Measurements from ENCODE around the gene ZNF718. TPM values are rescaled to one million over a fixed set of nuclear protein-coding genes. Genes with fewer than 3 reads are reported as not detected.
"Not testable (repeated sequence)": the region's sequence is repeated elsewhere in the genome, so short reads cannot be mapped to it uniquely, and the experiment has no call there.

ZNF718 gene
- total RNA-seq, 2 experiments from 2014 or later: 11.8 to 12.5 TPM

- CTCF ChIA-PET: interaction anchor here (1.5 kb wide), 1 partner anchor 12 kb away, joined by 4 read pairs; no protein-coding TSS in a partner anchor
- H3K4me1 Mint-ChIP-seq: no peaks in the 10 kb centered on the region
- H3K36me3 Mint-ChIP-seq (ENCODE audit: low read depth): peaks cover 41% of the 10 kb centered on the region
- no peak for DNase-seq
- H3K27ac Mint-ChIP-seq: no peak overlapping the region
- H3K27me3 Mint-ChIP-seq: no peaks in the 10 kb centered on the region
- peaks cover 76% of the 10 kb centered on the region for H3K9me3 Mint-ChIP-seq
- H3K4me3 Mint-ChIP-seq: no peak overlapping the region
- POLR2A ChIA-PET: no interaction called here
Observed at GRCh38 chr4:173666-174314, 49.5 kb downstream of the ZNF718 start.

- no peak overlapping the region for H3K4me3 Mint-ChIP-seq
- peaks cover 32% of the 10 kb centered on the region for H3K36me3 Mint-ChIP-seq (ENCODE audit: low read depth)
- H3K27ac Mint-ChIP-seq: no peak overlapping the region
- H3K27me3 Mint-ChIP-seq: no peaks in the 10 kb centered on the region
- peaks cover 70% of the 10 kb centered on the region for H3K9me3 Mint-ChIP-seq
- POLR2A ChIA-PET: no interaction called here
- CTCF ChIA-PET: interaction anchor here (0.6 kb wide), 2 partner anchors 111 to 269 kb away, joined by 3 read pairs; no protein-coding TSS in a partner anchor
- no peak for DNase-seq
- H3K4me1 Mint-ChIP-seq: no peaks in the 10 kb centered on the region
Observed at GRCh38 chr4:175986-176385, 51.7 kb downstream of the ZNF718 start.

GRCh38 chr4:176995-177394, 52.7 kb downstream of the ZNF718 start:
- Mint-ChIP-seq H3K27ac (no peak overlapping the region), H3K4me3 (no peak overlapping the region), H3K27me3 (no peaks in the 10 kb centered on the region), H3K4me1 (no peaks in the 10 kb centered on the region), H3K36me3 (ENCODE audit: low read depth) (peaks cover 28% of the 10 kb centered on the region), H3K9me3 (peaks cover 69% of the 10 kb centered on the region)
- ChIA-PET CTCF (no interaction called here), POLR2A (no interaction called here)
- DNase-seq: no peak

- H3K27me3 Mint-ChIP-seq, H3K4me1 Mint-ChIP-seq, H3K4me3 Mint-ChIP-seq, DNase-seq, CTCF ChIA-PET, H3K27ac Mint-ChIP-seq: not testable (repeated sequence)
- Mint-ChIP-seq H3K36me3 (ENCODE audit: low read depth) (peaks cover 16% of the 10 kb centered on the region), H3K9me3 (peaks cover 67% of the 10 kb centered on the region)
- POLR2A ChIA-PET: interaction anchor here (0.5 kb wide), 1 partner anchor 8 kb away, joined by 10 read pairs; no protein-coding TSS in a partner anchor
Observed at GRCh38 chr4:182225-182624, 57.9 kb downstream of the ZNF718 start.

GRCh38 chr4:188091-188490, 63.8 kb downstream of the ZNF718 start:
- CTCF ChIA-PET: no interaction called here
- no peaks in the 10 kb centered on the region for H3K27me3 Mint-ChIP-seq
- H3K4me1 Mint-ChIP-seq: no peaks in the 10 kb centered on the region
- H3K36me3 Mint-ChIP-seq (ENCODE audit: low read depth): peaks cover 9% of the 10 kb centered on the region
- POLR2A ChIA-PET: no interaction called here
- H3K27ac Mint-ChIP-seq: no peak overlapping the region
- no peak for DNase-seq
- no peak overlapping the region for H3K4me3 Mint-ChIP-seq
- H3K9me3 Mint-ChIP-seq: peaks cover 48% of the 10 kb centered on the region

- POLR2A ChIA-PET; H3K36me3 Mint-ChIP-seq (ENCODE audit: low read depth); H3K27ac Mint-ChIP-seq; H3K4me3 Mint-ChIP-seq; H3K27me3 Mint-ChIP-seq; DNase-seq; H3K4me1 Mint-ChIP-seq; CTCF ChIA-PET: not testable (repeated sequence)
- H3K9me3 Mint-ChIP-seq: peaks cover 51% of the 10 kb centered on the region
Observed at GRCh38 chr4:195159-195558, 70.9 kb downstream of the ZNF718 start.

GRCh38 chr4:200936-201335, 76.6 kb downstream of the ZNF718 start:
- no peaks in the 10 kb centered on the region for H3K27me3 Mint-ChIP-seq
- no peak overlapping the region for H3K4me3 Mint-ChIP-seq
- H3K36me3 Mint-ChIP-seq (ENCODE audit: low read depth): peaks cover 15% of the 10 kb centered on the region
- peaks cover 59% of the 10 kb centered on the region for H3K9me3 Mint-ChIP-seq
- CTCF ChIA-PET: no interaction called here
- H3K27ac Mint-ChIP-seq: no peak overlapping the region
- POLR2A ChIA-PET: no interaction called here
- H3K4me1 Mint-ChIP-seq: no peaks in the 10 kb centered on the region
- DNase-seq: no peak

GRCh38 chr4:202822-203221, 78.5 kb downstream of the ZNF718 start:
- Mint-ChIP-seq H3K36me3 (ENCODE audit: low read depth) (peaks cover 20% of the 10 kb centered on the region), H3K9me3 (peaks cover 59% of the 10 kb centered on the region)
- POLR2A ChIA-PET, H3K4me1 Mint-ChIP-seq, DNase-seq, CTCF ChIA-PET, H3K27ac Mint-ChIP-seq, H3K27me3 Mint-ChIP-seq, H3K4me3 Mint-ChIP-seq: not testable (repeated sequence)

GRCh38 chr4:205097-205756, 80.9 kb downstream of the ZNF718 start:
- no peak overlapping the region for H3K4me3 Mint-ChIP-seq
- no peak for DNase-seq
- H3K9me3 Mint-ChIP-seq: peaks cover 55% of the 10 kb centered on the region
- POLR2A ChIA-PET: no interaction called here
- peaks cover 17% of the 10 kb centered on the region for H3K36me3 Mint-ChIP-seq (ENCODE audit: low read depth)
- CTCF ChIA-PET: no interaction called here
- H3K4me1 Mint-ChIP-seq: peaks cover 2% of the 10 kb centered on the region
- no peak overlapping the region for H3K27ac Mint-ChIP-seq
- no peaks in the 10 kb centered on the region for H3K27me3 Mint-ChIP-seq

GRCh38 chr4:206054-206453, 81.8 kb downstream of the ZNF718 start:
- peaks cover 7% of the 10 kb centered on the region for H3K4me1 Mint-ChIP-seq
- POLR2A ChIA-PET: no interaction called here
- H3K9me3 Mint-ChIP-seq: peaks cover 52% of the 10 kb centered on the region
- no peaks in the 10 kb centered on the region for H3K27me3 Mint-ChIP-seq
- CTCF ChIA-PET: no interaction called here
- H3K27ac Mint-ChIP-seq: no peak overlapping the region
- no peak overlapping the region for H3K4me3 Mint-ChIP-seq
- no peak for DNase-seq
- H3K36me3 Mint-ChIP-seq (ENCODE audit: low read depth): peaks cover 15% of the 10 kb centered on the region

- peaks cover 31% of the 10 kb centered on the region for H3K9me3 Mint-ChIP-seq
- DNase-seq; H3K36me3 Mint-ChIP-seq (ENCODE audit: low read depth); POLR2A ChIA-PET; H3K27me3 Mint-ChIP-seq; H3K4me3 Mint-ChIP-seq; CTCF ChIA-PET; H3K27ac Mint-ChIP-seq: not testable (repeated sequence)
- H3K4me1 Mint-ChIP-seq: peaks cover 14% of the 10 kb centered on the region
Observed at GRCh38 chr4:208416-209096, 84.3 kb downstream of the ZNF718 start.

GRCh38 chr4:211033-211511, 86.8 kb downstream of the ZNF718 start:
- CTCF ChIA-PET: no interaction called here
- H3K36me3 Mint-ChIP-seq (ENCODE audit: low read depth): peaks cover 6% of the 10 kb centered on the region
- H3K27ac Mint-ChIP-seq: no peak overlapping the region
- peaks cover 32% of the 10 kb centered on the region for H3K9me3 Mint-ChIP-seq
- H3K4me1 Mint-ChIP-seq: peaks cover 14% of the 10 kb centered on the region
- no peak for DNase-seq
- no peak overlapping the region for H3K4me3 Mint-ChIP-seq
- peaks cover 1% of the 10 kb centered on the region for H3K27me3 Mint-ChIP-seq
- POLR2A ChIA-PET: no interaction called here

GRCh38 chr4:212438-213188, 88.3 kb downstream of the ZNF718 start:
- Mint-ChIP-seq H3K36me3 (ENCODE audit: low read depth) (peaks cover 3% of the 10 kb centered on the region), H3K4me1 (peaks cover 14% of the 10 kb centered on the region), H3K4me3 (peak overlapping the region; percentile 10), H3K9me3 (peaks cover 31% of the 10 kb centered on the region), H3K27me3 (peaks cover 1% of the 10 kb centered on the region), H3K27ac (no peak overlapping the region)
- ChIA-PET POLR2A (no interaction called here), CTCF (no interaction called here)
- no peak for DNase-seq
